Measurements from ENCODE around the gene MEPCE. TPM values are rescaled to one million over a fixed set of nuclear protein-coding genes. Genes with fewer than 3 reads are reported as not detected.
A peak's percentile ranks its signal among the peaks of the same experiment; 100 is the strongest.

MEPCE gene
- total RNA-seq, 1 donor from 2014 or later: 27.7 TPM

DNA sequence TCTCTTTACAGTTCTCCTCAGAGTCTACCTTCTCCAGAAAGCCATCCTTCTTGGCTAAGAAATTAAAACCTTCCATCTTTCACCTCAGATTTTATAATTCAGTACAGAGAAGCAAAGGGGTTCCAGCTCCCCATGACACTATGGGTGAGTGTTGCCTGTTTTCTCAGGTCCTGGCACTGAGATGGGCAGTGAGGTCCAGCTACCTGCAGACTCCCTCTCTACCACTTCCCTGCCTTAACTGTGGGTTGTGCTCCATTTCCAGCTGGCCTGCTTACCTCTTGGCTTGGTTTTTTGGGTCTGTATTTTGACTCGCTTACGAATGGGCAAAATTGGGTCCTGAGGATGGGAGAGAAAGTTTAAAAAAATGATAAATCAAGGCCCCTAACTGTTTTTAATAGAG, 27.4 kb upstream of the MEPCE start:
- no peak for FAIRE-seq
- no peak for DNase-seq (ENCODE audit: low spot score in 2 of 2)

DNA sequence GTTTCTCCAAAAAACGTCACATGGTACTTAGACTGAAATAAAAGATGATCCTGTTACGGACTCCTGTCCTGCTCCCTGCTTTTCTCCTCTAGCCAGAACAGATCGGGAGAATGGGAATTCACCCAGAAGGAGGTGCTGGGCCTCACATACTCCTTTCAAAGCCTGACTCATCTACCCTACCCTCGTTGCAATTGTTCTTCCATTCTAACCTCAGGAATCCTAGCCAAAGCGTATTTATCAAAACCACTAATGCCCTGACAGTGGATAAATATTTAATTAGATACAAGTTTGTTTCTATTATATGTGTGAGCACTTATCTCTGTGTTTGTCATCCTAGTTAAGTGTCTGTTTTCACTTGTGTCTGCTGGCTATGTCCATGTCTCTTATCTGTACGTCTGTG, 22.9 kb upstream of the MEPCE start:
- no peak for DNase-seq (ENCODE audit: low spot score in 2 of 2)
- FAIRE-seq: no peak

DNA sequence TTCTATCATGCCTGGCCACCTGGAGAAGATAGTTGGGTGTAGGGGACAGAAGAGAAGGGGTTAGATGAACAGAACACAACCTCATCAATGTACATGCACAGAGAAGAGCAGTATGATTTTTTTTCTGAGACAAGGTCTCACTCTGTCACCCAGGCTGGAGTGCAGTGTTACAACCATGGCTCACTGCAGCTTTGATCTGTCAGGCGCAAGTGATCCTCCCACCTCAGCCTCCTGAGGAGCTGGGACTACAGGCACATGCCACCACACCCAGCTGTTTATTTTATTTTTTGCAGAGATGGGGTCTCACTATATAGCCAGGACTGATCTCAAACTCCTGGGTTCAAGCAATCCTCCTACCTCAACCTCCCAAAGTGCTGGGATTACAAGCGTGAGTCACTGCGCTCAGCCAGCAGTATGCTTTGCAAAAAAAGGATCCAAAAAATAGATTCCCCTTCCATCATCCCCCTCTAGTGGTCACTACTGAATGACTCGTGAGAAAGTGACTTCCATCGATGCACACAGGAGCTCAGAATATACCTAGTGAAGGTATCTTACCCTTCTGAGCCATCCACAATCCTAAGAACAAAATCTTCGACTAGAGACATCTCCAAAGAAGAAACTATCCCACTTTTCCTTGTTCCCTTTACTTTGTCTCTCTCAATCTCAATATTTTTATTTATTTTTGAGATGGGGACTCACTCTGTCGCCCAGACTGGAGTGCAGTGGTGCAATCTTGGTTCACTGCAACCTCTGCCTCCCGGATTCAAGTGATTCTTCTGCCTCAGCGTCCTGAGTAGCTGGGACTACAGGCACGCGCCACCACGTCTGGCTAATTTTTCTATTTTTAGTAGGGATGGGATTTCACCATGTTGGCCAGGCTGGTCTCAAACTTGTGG, 22.1 kb upstream of the MEPCE start:
- DNase-seq (ENCODE audit: low spot score in 2 of 2) (peak in 1 of 2 donors; percentile 49), FAIRE-seq (no peak)

DNA sequence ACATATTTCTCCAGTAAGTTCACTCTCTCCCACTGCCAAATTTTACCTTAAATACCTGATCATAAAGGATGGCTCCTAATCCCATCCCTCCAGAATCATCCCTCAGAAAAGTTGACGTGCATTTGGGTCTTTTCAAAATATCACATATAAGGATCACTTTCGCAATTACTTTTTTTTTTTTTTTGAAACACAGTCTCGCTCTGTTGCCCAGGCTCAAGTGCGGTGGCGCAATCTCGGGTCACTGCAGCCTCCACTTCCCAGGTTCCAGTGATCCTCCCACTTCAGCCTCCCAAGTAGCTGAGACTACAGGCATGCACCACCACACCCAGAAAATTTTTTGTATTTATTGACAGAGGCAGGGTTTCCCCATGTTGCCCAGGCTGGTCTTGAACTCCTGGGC, 18.5 kb upstream of the MEPCE start:
- FAIRE-seq (no peak), DNase-seq (ENCODE audit: low spot score in 2 of 2) (no peak)

DNA sequence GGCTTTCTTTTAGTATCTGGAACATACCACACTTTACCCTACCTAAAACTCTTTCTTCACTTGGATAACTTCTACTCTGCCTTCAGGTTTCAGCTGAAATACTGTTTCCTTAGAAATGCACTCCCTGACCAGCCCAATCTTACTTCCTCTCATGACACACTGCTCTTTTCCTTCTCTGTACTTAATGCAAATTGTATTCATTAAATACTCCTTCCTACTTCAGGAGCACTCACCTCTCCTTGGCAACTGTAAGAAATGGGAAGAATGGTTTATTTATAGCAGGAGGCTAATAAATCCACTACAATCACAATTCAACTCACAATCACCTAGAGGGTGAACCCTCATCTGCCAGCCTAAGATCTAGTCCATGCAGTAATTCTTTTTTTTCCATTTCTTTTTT, 16.3 kb upstream of the MEPCE start:
- FAIRE-seq (no peak), DNase-seq (ENCODE audit: low spot score in 2 of 2) (no peak)

DNA sequence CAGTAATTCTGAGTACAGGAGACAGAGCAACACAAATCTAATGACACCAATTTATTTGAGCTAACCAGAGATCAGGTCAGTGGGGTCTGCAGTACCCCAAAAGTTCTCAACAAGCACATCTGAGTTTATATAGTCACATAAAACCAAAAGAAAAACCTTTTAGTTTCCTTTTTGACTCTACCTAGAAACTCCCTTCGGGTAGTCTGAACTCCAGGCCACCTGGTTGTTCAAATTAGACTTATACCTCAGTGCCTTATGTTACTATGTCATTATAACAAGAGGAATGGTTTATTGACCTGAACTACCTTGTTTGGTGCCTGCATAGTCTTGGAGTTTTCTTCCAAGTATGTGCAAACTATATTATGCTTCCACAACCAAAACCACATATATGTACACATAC, 15.7 kb upstream of the MEPCE start:
- FAIRE-seq (no peak), DNase-seq (ENCODE audit: low spot score in 2 of 2) (no peak)

DNA sequence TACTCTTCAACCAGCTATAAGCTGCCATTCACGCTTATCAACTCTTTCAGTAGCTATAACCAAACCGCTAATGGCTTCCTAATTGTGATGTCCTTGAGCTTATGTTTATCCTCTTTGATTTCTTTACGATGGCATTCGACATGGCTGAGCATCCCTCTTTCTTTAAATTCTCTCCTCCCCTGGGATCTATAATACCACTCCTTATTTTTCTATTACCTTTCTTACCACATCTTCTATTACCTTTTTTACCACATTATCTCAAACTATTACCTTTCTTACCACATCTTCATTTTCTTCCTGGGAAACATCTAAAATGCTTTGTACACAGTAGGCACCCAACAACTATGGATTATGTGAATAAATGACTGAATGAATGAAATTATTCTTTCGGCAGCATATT, 14.2 kb upstream of the MEPCE start:
- FAIRE-seq (no peak), DNase-seq (ENCODE audit: low spot score in 2 of 2) (no peak)

DNA sequence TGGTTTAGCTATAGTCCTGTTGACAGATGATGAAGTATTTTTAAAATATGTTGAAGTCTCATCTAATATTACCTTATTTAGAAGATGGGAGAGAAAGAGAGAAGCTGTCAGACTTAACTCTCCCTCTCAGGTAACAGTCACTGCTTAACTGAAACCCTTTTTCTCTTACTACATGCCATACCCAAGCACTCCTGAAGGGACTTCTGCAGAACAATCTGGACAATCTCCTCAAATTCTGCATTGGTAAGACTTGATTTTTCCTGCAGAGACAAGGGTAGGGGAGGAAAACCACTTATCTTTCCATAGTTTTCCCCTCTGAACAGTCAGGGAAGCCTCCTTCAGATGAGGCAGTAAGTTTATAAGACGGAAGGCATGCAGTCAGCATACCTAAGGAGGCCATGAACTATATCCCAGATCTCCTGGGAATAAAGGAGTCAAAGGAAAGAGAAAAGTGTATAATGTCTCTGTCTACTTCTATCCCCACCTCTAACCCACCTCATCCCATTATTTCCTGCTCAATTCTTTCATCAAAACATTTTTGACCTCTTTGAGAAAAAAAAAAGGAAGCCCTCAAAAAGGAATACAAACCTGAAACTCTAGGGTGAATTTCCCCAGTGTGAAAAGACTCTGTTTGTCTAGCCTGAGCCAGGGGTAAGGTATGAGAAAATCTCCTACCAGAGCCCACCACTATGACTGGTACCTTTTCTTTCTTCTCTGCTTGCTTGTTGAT, 10.5 kb upstream of the MEPCE start:
- DNase-seq (ENCODE audit: low spot score in 2 of 2) (no peak), FAIRE-seq (no peak)

DNA sequence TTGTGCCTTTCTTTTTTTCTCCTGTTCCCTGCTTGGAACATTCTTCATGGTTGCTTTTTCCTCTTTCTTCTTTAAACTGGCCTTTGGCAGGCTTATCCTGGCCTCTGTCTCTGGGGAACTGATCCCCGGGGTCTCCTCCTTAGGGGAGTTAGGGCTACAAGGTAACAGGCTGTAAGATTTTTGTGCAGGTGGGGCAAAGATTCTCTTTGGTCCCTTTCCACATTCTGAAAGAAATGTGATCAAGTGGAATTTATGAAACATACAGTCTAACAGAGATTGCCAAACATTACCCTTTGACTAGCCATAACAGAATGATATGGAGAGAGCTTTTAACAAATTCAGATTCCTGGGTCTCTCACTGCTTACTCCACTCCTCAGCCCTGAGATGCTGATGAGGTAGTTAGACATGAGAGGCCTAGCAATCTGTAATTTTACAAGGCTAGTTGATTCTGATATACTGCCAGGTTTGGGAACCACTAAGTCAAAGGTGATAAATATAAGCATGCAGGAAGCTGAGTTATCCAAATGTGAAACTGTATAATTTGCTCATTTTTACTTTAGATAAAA, 9.9 kb upstream of the MEPCE start:
- DNase-seq (ENCODE audit: low spot score in 2 of 2) (no peak), FAIRE-seq (no peak)

DNA sequence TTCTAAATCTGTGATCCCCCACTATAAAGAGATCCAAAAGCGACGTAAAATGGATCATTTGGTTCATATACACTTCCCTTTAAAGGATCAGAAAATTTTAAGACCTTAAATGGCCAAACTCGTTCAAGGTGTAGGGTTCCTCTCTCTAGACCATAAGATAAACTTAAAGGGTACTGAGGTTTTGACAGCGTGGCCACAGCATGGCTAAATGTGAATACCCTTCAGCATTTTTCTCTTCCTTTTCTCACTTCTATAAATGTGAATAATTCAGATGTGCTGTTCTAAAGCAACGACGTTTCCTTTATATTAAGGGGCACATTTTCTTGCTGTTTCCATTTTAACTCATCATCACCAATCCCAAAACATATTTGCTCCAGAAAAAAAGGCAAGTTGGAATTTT, 6.3 kb upstream of the MEPCE start:
- FAIRE-seq (no peak), DNase-seq (ENCODE audit: low spot score in 2 of 2) (no peak)

DNA sequence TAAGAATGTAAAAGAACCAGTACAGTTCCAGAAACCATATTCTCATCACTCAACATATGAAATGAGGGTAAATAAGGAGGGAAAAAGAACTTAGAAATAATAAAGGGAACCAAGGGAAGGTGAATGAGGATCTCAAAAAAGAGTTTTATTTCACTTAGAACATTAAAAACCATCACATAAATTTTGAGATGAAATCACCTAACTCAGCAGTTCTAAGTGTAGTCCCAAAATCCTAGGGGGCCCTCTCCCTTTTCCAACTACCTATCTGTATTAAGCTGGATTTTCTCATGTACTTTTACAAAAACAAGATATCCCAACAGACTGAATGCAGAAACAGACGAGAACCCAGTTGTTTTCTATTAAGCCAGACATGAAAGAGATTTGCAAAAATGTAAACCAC, 4.3 kb upstream of the MEPCE start:
- FAIRE-seq (no peak), DNase-seq (ENCODE audit: low spot score in 2 of 2) (no peak)

DNA sequence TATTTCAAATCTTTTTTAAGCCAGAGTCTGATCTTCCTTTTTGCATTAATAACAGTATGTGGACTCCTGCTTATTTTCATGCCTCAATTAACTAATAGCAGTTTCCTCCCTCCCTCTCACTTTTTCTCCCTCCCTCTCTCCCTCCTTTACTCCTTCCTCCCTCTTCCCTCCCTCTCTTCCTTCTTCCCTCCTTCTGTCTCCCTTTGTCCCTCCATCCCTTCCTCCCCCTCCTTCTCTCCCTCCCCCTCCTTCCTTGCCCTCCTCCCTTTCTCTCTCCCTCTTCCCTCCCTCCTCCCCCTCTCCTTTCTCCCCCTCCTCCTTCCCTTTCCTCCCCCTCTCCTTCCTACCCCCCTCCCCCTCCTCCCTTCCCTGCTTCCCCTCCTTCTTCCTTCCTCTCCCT, 3.1 kb upstream of the MEPCE start:
- FAIRE-seq (no peak), DNase-seq (ENCODE audit: low spot score in 2 of 2) (no peak)

DNA sequence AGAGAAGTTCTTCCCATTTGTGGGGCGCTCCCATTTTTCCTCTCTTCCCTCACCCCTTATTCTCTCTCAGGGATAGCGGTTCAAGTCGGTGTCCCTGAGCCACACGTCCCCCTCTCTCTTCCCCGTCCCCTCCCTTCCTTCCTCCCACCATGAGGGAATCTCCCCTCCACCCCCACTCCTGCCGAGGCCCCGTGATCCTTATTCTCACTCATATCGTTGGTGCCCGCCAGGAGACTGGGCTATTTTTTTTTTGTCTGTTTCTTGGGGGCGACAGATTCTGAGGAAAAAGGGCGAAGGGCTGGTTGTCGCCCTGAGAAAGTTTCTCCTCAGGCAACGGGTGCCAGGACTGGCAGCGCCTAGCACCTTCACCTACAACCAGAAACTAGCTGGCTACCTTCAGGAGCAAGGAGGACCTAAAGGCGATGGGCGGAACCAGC, 1.9 kb upstream of the MEPCE start:
- peak in 1 of 2 donors; percentile 1 for DNase-seq (ENCODE audit: low spot score in 2 of 2)
- no peak for FAIRE-seq

DNA sequence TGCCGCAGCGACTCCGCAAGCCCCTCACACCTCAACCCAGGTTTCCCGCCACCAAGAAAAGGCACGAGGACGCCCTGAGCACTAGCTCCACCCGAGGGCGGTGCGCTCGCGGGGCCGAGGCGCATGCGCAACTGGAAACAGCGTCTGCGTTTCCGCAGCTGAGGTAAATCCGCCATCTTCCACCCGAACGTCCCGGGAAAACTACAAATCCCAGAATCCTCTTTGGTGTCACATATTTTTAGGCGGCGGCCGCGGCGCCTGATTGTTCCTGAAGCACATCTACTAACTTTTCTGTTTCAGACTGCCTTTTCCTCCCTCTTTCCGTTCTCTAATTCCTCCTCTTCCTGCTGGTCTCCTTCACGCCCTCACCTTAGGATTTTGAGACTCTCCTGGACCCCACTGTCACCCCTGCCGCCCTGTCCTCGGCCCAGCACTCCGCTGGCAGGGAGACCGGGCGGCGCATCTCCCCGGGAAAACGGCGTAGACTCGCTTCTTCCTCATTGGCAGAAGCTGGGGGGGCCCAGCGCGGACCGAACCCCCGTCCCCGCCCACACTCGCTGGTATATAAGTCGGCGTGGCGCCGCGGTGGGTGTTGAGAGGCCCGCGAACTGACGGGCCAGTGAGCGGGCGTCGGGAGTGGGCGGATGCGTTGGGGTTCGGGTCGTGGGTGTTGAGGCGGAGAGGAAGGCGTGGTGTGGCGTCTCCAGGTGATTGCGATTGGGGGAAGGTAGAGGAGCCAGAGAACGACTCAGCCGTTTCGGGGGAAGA, 1.2 kb upstream of the MEPCE start, which contains the start of gene ZCWPW1:
Gene ZCWPW1, minus strand, starts transcription at position 505 of the 768 bp plus-strand sequence. CDS start 8,054 bp downstream, outside the sequence.
- DNase-seq (ENCODE audit: low spot score in 2 of 2) (peak; percentile 80 to 83), FAIRE-seq (no peak)

DNA sequence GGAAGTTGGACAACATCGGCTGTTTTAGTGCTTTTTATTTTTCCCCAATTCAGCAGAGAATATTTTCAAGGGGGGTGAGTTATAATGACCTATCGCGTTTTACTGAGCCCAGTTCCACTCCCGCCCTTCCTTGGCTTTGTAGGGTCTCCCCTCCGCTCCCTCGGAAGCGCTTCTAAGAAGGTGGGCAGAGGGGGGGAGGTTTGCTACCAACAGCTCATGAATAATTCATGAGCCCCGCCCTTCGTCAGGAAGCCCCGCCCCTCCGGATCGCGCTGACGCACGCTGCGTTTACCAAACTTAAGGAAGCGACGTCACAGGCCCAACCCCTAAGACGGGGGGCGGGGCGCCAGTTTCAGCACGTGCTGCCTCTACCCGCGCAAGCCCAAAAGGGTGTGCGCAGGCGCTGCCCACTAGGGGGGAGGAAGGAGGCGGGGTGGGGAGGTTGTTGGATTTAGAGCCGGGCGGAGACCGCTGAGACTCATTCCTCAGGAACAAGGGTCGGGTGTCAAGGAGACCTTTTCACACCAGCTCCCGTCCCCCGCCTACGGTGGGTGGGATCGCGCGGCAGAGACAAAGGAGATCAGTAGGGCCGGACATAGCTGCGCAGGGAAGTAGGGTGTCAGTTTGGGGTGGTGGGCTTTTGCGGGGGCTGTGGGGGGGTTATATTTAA, 529 bp upstream of the MEPCE start:
- FAIRE-seq: peak; percentile 6
- DNase-seq (ENCODE audit: low spot score in 2 of 2): peak; percentile 94 to 96

DNA sequence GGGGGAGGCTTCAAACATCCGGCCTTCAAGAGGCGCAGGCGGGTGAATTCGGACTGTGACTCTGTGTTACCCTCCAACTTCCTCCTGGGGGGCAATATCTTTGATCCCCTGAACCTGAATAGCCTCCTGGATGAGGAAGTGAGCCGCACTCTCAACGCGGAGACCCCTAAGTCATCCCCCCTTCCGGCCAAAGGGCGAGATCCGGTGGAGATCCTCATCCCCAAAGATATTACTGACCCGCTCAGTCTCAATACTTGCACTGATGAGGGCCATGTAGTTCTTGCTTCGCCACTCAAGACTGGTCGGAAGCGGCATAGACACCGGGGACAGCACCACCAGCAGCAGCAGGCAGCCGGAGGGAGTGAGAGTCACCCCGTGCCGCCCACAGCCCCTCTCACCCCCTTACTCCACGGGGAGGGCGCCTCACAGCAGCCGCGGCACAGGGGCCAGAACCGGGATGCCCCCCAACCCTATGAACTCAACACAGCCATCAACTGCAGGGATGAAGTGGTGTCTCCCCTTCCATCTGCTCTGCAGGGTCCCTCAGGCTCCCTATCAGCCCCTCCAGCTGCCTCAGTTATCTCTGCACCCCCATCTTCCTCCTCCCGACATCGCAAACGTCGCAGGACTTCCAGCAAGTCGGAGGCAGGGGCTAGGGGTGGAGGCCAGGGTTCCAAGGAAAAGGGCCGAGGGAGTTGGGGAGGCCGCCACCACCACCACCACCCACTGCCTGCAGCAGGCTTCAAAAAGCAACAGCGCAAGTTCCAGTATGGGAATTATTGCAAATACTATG, 1.1 kb downstream of the MEPCE start:
- FAIRE-seq (no peak), DNase-seq (ENCODE audit: low spot score in 2 of 2) (peak in 1 of 2 donors; percentile 4)

DNA sequence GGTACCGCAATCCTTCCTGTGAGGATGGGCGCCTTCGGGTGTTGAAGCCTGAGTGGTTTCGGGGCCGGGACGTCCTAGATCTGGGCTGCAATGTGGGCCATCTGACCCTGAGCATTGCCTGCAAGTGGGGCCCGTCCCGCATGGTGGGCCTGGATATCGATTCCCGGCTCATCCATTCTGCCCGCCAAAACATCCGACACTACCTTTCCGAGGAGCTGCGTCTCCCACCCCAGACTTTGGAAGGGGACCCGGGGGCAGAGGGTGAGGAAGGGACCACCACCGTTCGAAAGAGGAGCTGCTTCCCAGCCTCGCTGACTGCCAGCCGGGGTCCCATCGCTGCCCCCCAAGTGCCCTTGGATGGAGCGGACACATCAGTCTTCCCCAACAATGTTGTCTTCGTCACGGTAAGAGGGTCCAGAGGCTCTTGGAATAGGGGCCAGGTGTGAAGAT, 1.7 kb downstream of the MEPCE start:
- FAIRE-seq: no peak
- DNase-seq (ENCODE audit: low spot score in 2 of 2): peak in 1 of 2 donors; percentile 6

DNA sequence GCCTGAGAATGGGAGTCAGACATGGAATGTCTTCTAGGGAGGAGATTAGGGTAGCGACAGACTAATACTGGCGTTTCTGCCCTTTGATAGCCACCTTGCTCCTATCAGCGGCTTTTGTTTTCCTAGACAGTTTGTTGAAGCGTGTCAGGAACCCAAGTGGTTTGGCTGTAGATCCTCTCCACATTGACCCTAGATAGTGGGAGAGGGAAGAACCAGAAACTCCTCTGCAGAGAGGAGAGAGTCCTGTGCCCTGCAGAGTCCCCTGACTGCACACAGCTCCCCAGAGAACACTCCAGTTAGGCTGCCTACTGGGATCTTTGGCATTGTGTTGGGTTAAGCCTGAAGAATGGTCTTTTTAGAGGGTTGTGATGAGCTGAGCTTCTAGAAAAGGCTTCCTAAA, 2.4 kb downstream of the MEPCE start:
- no peak for FAIRE-seq
- peak in 1 of 2 donors; percentile 6 for DNase-seq (ENCODE audit: low spot score in 2 of 2)
